SH-SY5Y (cell line): Measurements from ENCODE around the gene OSR1.

Source experiments
- GATA2 ChIP-seq: IDR thresholded peaks from 2 replicates; pipeline ENCODE4 v1.6.1; 2011; ENCODE audit warnings: mild to moderate bottlenecking, low read depth, low read length
- GATA3 ChIP-seq: IDR thresholded peaks from 2 replicates; pipeline ENCODE4 v1.6.1; 2011; ENCODE audit warnings: low read depth, mild to moderate bottlenecking, low read length, moderate library complexity

OSR1 gene

GRCh38 chr2:19362094-19362754 lies 3.8 kb upstream of the OSR1 start:
- no peak for TF ChIP-seq GATA2
- no peak for TF ChIP-seq GATA3

- no peak for TF ChIP-seq GATA3
- TF ChIP-seq GATA2: no peak
Measured at GRCh38 chr2:19361325-19361990, 3.0 kb upstream of the OSR1 start.

- no peak for TF ChIP-seq GATA2
- TF ChIP-seq GATA3: no peak
Measured at GRCh38 chr2:19360966-19361321, 2.5 kb upstream of the OSR1 start.

- TF ChIP-seq GATA2 (no peak), GATA3 (no peak)
Measured at GRCh38 chr2:19360266-19360965, 2.0 kb upstream of the OSR1 start.

- TF ChIP-seq GATA3: no peak
- TF ChIP-seq GATA2: no peak
Measured at GRCh38 chr2:19359456-19359855, 1.0 kb upstream of the OSR1 start.

GRCh38 chr2:19359021-19359357 lies 566 bp upstream of the OSR1 start:
- no peak for TF ChIP-seq GATA2
- TF ChIP-seq GATA3: no peak

- no peak for TF ChIP-seq GATA3
- TF ChIP-seq GATA2: no peak
Measured at GRCh38 chr2:19357402-19358241, 801 bp downstream of the OSR1 start.

GRCh38 chr2:19356545-19357401 lies 1.6 kb downstream of the OSR1 start:
- TF ChIP-seq GATA3 (no peak), GATA2 (no peak)

GRCh38 chr2:19355931-19356544 lies 2.4 kb downstream of the OSR1 start:
- TF ChIP-seq GATA2 (peak; percentile 69), GATA3 (no peak)

GRCh38 chr2:19355416-19355821 lies 3.0 kb downstream of the OSR1 start:
- no peak for TF ChIP-seq GATA3
- TF ChIP-seq GATA2: peak; percentile 71

- TF ChIP-seq GATA2 (no peak), GATA3 (no peak)
Measured at GRCh38 chr2:19355014-19355405, 3.4 kb downstream of the OSR1 start.

- TF ChIP-seq GATA3 (no peak), GATA2 (no peak)
Measured at GRCh38 chr2:19353721-19354050, 4.7 kb downstream of the OSR1 start.

- TF ChIP-seq GATA2: no peak
- TF ChIP-seq GATA3: no peak
Measured at GRCh38 chr2:19352946-19353720, 5.3 kb downstream of the OSR1 start.
